HUES64 (cell line): ENCODE data around the gene LRTM2.
"Not testable (repeated sequence)": the region's sequence is repeated elsewhere in the genome, so short reads cannot be mapped to it uniquely, and the experiment has no call there.

Experiments
- H3K27ac ChIP-seq: 2 replicates; pipeline ENCODE4 v1.7.0; 2013; ENCODE audit warnings: low read depth, low read length, inconsistent platforms
- H3K27me3 ChIP-seq: 2 replicates; pipeline ENCODE4 v1.6.1; 2013; ENCODE audit warnings: mild to moderate bottlenecking, low read length; ENCODE audit not compliant: insufficient read depth
- H3K36me3 ChIP-seq: 2 replicates; pipeline ENCODE4 v1.6.1; 2013; ENCODE audit warnings: mild to moderate bottlenecking, low read length; ENCODE audit not compliant: insufficient read depth
- H3K4me1 ChIP-seq: 2 replicates; pipeline ENCODE4 v1.6.1; 2013; ENCODE audit warnings: mild to moderate bottlenecking, low read length, moderate library complexity; ENCODE audit not compliant: insufficient read depth
- H3K4me3 ChIP-seq: 2 replicates; pipeline ENCODE4 v1.5.1; 2013; ENCODE audit warnings: mild to moderate bottlenecking, low read length, moderate library complexity
- H3K9ac ChIP-seq: 2 replicates; pipeline ENCODE4 v1.6.1; 2013; ENCODE audit warnings: mild to moderate bottlenecking, low read depth, low read length
- H3K9me3 ChIP-seq: 2 replicates; pipeline ENCODE4 v1.6.1; 2013; ENCODE audit warnings: low read depth, low read length; ENCODE audit not compliant: insufficient read depth
- WGBS: fragments of 150-250, 120-280 bp; methylation state at CpG from one replicate; pipeline ENCODE4 v1.1.7; 2013; ENCODE audit warnings: missing lambda C conversion rate; 5-methylcytosine and 5-hydroxymethylcytosine counted together

LRTM2 gene

GRCh38 chr12:1815108-1815507 is 5.3 kb upstream of the LRTM2 start:
- H3K4me3 ChIP-seq, result no peak overlapping the region
- H3K9ac ChIP-seq, result no peak overlapping the region
- H3K9me3 ChIP-seq, result no peaks in the 10 kb centered on the region
- no peaks in the 10 kb centered on the region for H3K4me1 ChIP-seq
- H3K27me3 ChIP-seq, result peaks cover 9% of the 10 kb centered on the region
- 83% methylated on average over 3 of the region's 3 CpGs for WGBS
- H3K27ac ChIP-seq, result no peak overlapping the region
- no peaks in the 10 kb centered on the region for H3K36me3 ChIP-seq

- H3K4me3 ChIP-seq, result no peak overlapping the region
- WGBS, result 89% methylated on average over 21 of the region's 21 CpGs
- H3K27me3 ChIP-seq, result peaks cover 19% of the 10 kb centered on the region
- no peaks in the 10 kb centered on the region for H3K9me3 ChIP-seq
- H3K27ac ChIP-seq, result no peak overlapping the region
- H3K9ac ChIP-seq, result no peak overlapping the region
- no peaks in the 10 kb centered on the region for H3K4me1 ChIP-seq
- H3K36me3 ChIP-seq, result no peaks in the 10 kb centered on the region
Observed at GRCh38 chr12:1815814-1816729, 4.3 kb upstream of the LRTM2 start.

GRCh38 chr12:1816730-1817348 is 3.5 kb upstream of the LRTM2 start:
- Histone ChIP-seq H3K36me3 (no peaks in the 10 kb centered on the region), H3K27me3 (peaks cover 27% of the 10 kb centered on the region)

GRCh38 chr12:1817928-1818327 is 2.4 kb upstream of the LRTM2 start:
- not testable (repeated sequence) for H3K36me3 ChIP-seq
- WGBS, result 97% methylated on average over 25 of the region's 28 CpGs

More at GRCh38 chr12:1816730-1817348, 3.5 kb upstream of the LRTM2 start:
- Histone ChIP-seq H3K9me3 (no peaks in the 10 kb centered on the region), H3K4me1 (no peaks in the 10 kb centered on the region), H3K9ac (no peak overlapping the region), H3K27ac (no peak overlapping the region), H3K4me3 (no peak overlapping the region)
- 95% methylated on average over 9 of the region's 9 CpGs for WGBS

GRCh38 chr12:1819050-1819449 is 1.3 kb upstream of the LRTM2 start:
- H3K27ac ChIP-seq, result no peak overlapping the region
- H3K9me3 ChIP-seq, result no peaks in the 10 kb centered on the region

More at GRCh38 chr12:1817928-1818327, 2.4 kb upstream of the LRTM2 start:
- H3K27me3 ChIP-seq, result peaks cover 37% of the 10 kb centered on the region
- not testable (repeated sequence) for H3K4me1 ChIP-seq, H3K27ac ChIP-seq, H3K4me3 ChIP-seq, H3K9me3 ChIP-seq, H3K9ac ChIP-seq

GRCh38 chr12:1819571-1819970 is 794 bp upstream of the LRTM2 start:
- H3K9ac ChIP-seq, result no peak overlapping the region
- no peak overlapping the region for H3K27ac ChIP-seq
- H3K4me3 ChIP-seq, result no peak overlapping the region
- H3K9me3 ChIP-seq, result no peaks in the 10 kb centered on the region
- no peaks in the 10 kb centered on the region for H3K36me3 ChIP-seq
- WGBS, result 70% methylated on average over 6 of the region's 6 CpGs
- H3K4me1 ChIP-seq, result no peaks in the 10 kb centered on the region
- H3K27me3 ChIP-seq, result peaks cover 40% of the 10 kb centered on the region

More at GRCh38 chr12:1819050-1819449, 1.3 kb upstream of the LRTM2 start:
- H3K4me3 ChIP-seq, result no peak overlapping the region
- WGBS, result 78% methylated on average over 9 of the region's 9 CpGs
- no peaks in the 10 kb centered on the region for H3K36me3 ChIP-seq
- no peak overlapping the region for H3K9ac ChIP-seq
- H3K27me3 ChIP-seq, result peaks cover 40% of the 10 kb centered on the region
- H3K4me1 ChIP-seq, result no peaks in the 10 kb centered on the region

GRCh38 chr12:1820896-1821291 is 529 bp downstream of the LRTM2 start:
- H3K27me3 ChIP-seq, result peaks cover 40% of the 10 kb centered on the region
- H3K4me1 ChIP-seq, result no peaks in the 10 kb centered on the region
- no peak overlapping the region for H3K27ac ChIP-seq
- no peaks in the 10 kb centered on the region for H3K9me3 ChIP-seq
- no peak overlapping the region for H3K9ac ChIP-seq
- WGBS, result 87% methylated on average over 11 of the region's 11 CpGs
- no peak overlapping the region; the same call in 1 of the 2 replicates for H3K4me3 ChIP-seq
- no peaks in the 10 kb centered on the region for H3K36me3 ChIP-seq

GRCh38 chr12:1821805-1822204 is 1.4 kb downstream of the LRTM2 start:
- Histone ChIP-seq H3K36me3 (no peaks in the 10 kb centered on the region), H3K27me3 (peaks cover 40% of the 10 kb centered on the region), H3K9ac (no peak overlapping the region), H3K4me3 (no peak overlapping the region), H3K9me3 (no peaks in the 10 kb centered on the region), H3K27ac (no peak overlapping the region), H3K4me1 (no peaks in the 10 kb centered on the region)
- WGBS, result 36% methylated on average over 9 of the region's 12 CpGs

- Histone ChIP-seq H3K27ac (no peak overlapping the region), H3K27me3 (peaks cover 40% of the 10 kb centered on the region)
- WGBS, result 77% methylated on average over 11 of the region's 11 CpGs
Observed at GRCh38 chr12:1822699-1823098, 2.3 kb downstream of the LRTM2 start.

GRCh38 chr12:1823237-1823636 is 2.9 kb downstream of the LRTM2 start:
- Histone ChIP-seq H3K27me3 (peaks cover 40% of the 10 kb centered on the region), H3K4me1 (no peaks in the 10 kb centered on the region)
- 94% methylated on average over 10 of the region's 10 CpGs for WGBS

More at GRCh38 chr12:1822699-1823098, 2.3 kb downstream of the LRTM2 start:
- no peaks in the 10 kb centered on the region for H3K36me3 ChIP-seq
- no peak overlapping the region for H3K9ac ChIP-seq
- H3K4me3 ChIP-seq, result no peak overlapping the region
- no peaks in the 10 kb centered on the region for H3K9me3 ChIP-seq
- no peaks in the 10 kb centered on the region for H3K4me1 ChIP-seq

GRCh38 chr12:1825382-1826102 is 5.2 kb downstream of the LRTM2 start:
- Histone ChIP-seq H3K36me3 (no peaks in the 10 kb centered on the region), H3K27ac (no peak overlapping the region), H3K4me1 (no peaks in the 10 kb centered on the region; the same call in 1 of the 2 replicates), H3K27me3 (peaks cover 33% of the 10 kb centered on the region), H3K9ac (no peak overlapping the region), H3K4me3 (no peak overlapping the region), H3K9me3 (no peaks in the 10 kb centered on the region)
- WGBS, result 89% methylated on average over 14 of the region's 14 CpGs

More at GRCh38 chr12:1823237-1823636, 2.9 kb downstream of the LRTM2 start:
- H3K9me3 ChIP-seq, result no peaks in the 10 kb centered on the region
- no peak overlapping the region for H3K27ac ChIP-seq
- H3K36me3 ChIP-seq, result no peaks in the 10 kb centered on the region
- no peak overlapping the region for H3K4me3 ChIP-seq
- H3K9ac ChIP-seq, result no peak overlapping the region
